C1 segment of cervical spinal cord (tissue), 14 donors: ENCODE results near the gene NME5.
"Not testable (repeated sequence)": the region's sequence is repeated elsewhere in the genome, so short reads cannot be mapped to it uniquely, and the experiment has no call there.

Experiments used
- DNase-seq, 14 donors: peaks; one replicate each; lab custom pipeline; 2025; lab: John Stamatoyannopoulos, UW

The NME5 gene

GRCh38 chr5:138138949-138139780, at the start of gene NME5:
TSS of gene NME5 (minus strand) at chr5:138139428. CDS start at chr5:138138780, 648 bp downstream.
- DNase-seq, result peak in 13 of 14 donors; percentile 10 to 83 (median 37)

DNA sequence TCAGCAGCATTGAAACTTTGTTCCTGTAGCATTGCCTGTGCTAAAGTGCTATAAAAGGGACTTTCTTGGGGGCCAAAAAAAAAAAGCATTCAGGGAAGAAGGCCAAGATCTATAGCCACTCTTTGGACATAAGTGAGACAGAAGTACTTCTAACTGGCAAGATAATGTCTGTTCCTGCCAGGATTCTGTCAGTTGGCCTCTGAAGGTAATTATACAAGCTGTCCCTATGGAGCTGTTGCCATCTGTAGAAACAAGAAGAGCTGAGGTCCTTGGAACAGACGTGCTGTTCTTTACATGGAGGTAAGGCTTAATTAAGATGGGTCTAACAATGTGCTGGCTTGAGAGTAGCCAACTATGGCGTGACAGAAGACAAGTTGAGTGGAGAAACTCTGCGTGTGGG, 49.4 kb upstream of the NME5 start:
- DNase-seq, result no peak

GRCh38 chr5:138186002-138186447, 46.8 kb upstream of the NME5 start:
- no peak for DNase-seq

DNA sequence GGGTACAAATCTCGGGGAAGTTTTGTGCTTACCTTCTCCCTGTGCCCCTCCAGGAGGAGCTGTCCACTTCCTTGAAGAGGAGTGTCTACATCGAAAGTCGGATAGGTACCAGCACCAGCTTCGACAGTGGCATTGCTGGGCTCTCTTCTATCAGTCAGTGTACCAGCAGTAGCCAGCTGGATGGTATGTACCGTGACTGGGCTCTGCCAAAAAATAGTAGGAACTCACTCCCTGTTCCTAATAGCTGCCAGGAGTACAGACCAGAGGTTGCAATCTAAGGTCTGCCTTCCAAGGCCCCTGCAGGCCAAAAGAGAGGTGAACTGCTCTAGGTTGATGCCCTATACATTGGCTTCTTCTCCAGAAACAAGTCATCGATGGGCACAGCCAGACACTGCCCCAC, 43.6 kb upstream of the NME5 start:
- no peak for DNase-seq

- DNase-seq, result no peak
Measured at GRCh38 chr5:138180841-138181240, 41.6 kb upstream of the NME5 start.

GRCh38 chr5:138180183-138180782, 41.1 kb upstream of the NME5 start:
- no peak for DNase-seq

DNA sequence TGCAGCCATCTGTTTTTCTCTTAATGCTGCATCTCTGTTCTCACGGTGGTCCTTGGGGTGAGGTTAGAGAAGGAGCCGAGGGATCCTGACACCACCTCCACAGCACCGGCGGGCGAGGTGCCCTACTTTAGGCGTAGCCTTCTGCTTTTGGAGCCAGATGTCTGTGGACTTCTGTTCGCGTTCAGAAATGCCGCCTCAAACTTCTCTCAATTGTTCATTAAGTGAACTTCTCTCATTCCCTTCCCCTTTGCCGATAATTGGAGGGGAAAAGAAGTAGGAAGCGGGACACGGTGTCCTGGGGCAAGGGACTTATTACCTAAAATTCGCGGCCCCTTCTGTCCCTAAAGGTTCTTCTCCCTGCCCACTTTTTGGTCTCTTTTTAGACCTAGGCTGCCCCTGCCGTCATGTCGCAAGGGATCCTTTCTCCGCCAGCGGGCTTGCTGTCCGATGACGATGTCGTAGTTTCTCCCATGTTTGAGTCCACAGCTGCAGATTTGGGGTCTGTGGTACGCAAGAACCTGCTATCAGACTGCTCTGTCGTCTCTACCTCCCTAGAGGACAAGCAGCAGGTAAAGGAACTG, 40.1 kb upstream of the NME5 start:
- no peak for DNase-seq

GRCh38 chr5:138178516-138179276, 39.5 kb upstream of the NME5 start, which contains the start of the genes BRD8 and KIF20A:
TSS of gene BRD8 (minus strand) at chr5:138178630. CDS start at chr5:138178614, 16 bp downstream.
TSS of gene KIF20A (plus strand) at chr5:138179112. CDS start at chr5:138179681, 569 bp downstream.
- peak; percentile 69 to 97 (median 92) for DNase-seq

- DNase-seq, result peak in 10 of 14 donors; percentile 10 to 43 (median 30)
Measured at GRCh38 chr5:138177941-138178515, 38.8 kb upstream of the NME5 start.

GRCh38 chr5:138170299-138170698, 31.1 kb upstream of the NME5 start:
- DNase-seq, result no peak

DNA sequence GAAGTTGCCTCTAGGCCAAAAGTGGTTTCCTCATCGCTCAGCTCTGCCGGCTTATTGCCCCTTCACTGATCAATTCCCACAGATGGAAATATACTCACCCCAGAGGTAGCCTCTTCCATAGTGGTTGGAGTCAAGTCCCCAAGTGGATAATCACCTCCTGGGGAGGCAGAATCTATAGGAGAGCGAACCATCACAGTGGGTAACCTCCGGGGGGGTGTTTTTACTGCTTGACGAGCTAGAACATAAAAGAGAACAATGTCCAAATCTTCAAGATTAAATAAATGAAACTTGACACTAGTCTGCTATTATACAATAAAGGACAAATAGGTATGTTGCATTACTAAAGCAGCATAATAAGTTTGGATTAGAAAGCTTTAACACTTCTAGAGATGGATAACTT, 29.9 kb upstream of the NME5 start:
- DNase-seq, result no peak

GRCh38 chr5:138163721-138164120, 24.5 kb upstream of the NME5 start:
- DNase-seq, result no peak

- DNase-seq, result no peak
Measured at GRCh38 chr5:138160706-138161105, 21.5 kb upstream of the NME5 start.

DNA sequence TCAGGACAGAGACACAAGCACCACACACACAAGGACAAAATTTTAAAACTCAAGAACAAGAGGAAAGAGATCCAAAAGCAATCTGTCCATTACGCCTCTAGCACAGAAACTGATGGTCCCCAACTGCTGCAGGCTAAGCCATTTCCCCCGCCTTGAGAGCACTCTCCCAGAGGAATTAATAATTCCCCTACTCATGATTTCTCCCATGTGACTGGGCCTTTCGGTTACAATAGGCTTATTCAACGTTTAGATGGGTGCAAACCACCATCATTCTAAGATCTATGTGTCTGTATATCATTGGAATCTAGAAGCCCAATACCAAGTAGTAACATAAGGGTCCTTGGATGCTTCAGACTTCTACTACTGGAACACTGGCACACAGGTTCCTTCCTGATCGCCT, 20.4 kb upstream of the NME5 start:
- peak in 3 of 14 donors; percentile 2 to 30 (median 4) for DNase-seq

DNA sequence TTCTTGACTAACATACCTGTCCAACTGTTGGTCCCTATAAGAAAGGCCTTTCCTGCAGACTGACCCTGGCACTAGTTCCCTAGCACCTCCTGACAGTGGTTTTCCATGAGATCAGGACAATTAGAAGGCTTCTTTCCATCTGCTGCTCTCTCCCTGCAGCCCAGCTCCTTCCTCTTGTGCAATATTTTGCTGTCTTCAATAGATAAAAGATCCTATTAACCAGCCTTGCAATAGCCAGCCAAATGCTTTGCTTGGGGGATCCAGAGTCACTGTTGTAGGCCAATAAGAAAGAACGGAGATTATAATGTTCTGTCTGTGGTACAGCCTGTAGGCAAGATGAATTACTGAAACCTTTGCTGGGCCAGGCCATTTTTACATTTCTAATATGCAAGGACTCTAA, 18.4 kb upstream of the NME5 start:
- DNase-seq, result no peak

GRCh38 chr5:138155977-138156376, 16.7 kb upstream of the NME5 start:
- DNase-seq, result not testable (repeated sequence)

DNA sequence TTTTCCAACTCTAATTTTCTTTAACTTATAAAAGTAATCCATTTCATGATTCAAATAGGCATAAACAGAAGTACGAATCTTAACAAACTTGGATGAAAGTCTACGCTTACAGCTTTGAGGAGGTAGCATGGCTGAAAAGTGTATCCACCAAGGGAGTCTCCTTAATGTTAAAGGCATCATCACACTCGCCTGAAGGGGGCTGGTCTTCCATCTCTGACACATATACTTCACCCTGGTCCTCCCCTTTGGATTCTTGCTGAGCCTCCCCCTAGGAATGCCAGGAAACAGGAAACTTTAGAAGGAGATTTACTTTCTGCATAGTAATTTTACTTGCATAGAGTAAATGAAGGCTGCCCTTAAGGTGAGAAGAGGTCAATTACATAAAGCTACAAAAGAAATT, 10.3 kb upstream of the NME5 start:
- DNase-seq, result no peak

DNA sequence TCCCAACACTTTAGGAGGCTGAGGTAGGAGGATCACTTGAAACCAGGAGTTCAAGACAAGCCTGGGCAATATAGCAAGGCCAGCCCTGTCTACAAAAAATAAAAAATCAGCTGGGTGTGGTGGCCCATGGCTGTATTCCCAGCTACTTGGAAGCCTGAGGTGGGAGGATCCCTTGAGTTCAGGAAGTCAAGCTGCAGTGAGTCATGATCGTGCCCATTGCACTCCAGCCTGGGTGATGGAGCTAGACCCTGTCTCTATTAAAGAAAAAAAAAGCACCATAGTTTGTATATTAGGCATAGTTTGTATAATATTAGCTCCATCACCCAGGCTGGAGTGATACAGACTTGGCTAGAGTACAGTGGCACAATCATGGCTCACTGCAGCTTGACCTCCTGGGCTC, 9.6 kb upstream of the NME5 start:
- no peak for DNase-seq

DNA sequence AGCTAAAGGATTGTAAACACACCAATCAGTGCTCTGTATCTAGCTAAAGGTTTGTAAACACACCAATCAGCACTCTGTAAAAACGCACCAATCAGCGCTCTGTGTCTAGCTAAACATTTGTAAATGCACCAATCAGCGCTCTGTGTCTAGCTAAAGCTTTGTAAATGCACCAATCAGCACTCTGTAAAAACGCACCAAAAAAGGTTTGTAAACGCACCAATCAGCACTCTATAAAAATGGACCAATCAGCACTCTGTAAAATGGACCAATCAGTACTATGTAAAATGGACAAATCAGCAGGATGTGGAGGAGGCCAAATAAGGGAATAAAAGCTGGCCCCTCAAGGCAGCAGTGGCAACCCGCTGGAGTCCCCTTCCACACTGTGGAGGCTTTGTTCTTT, 4.3 kb upstream of the NME5 start:
- DNase-seq, result not testable (repeated sequence)

GRCh38 chr5:138141734-138142133, 2.5 kb upstream of the NME5 start:
- no peak for DNase-seq

- DNase-seq, result no peak
Measured at GRCh38 chr5:138140268-138140667, 1.0 kb upstream of the NME5 start.

GRCh38 chr5:138139781-138140090, 508 bp upstream of the NME5 start:
- DNase-seq, result no peak
